Tongue (tissue), 2 donors: ENCODE data around the gene CA10. TPM values are rescaled to one million over a fixed set of nuclear protein-coding genes. Genes with fewer than 3 reads are reported as not detected.
A peak's percentile ranks its signal among the peaks of the same experiment; 100 is the strongest.

Source experiments
- DNase-seq: peaks from one replicate; pipeline ENCODE4 v3.0.0-alpha.2; 2015
- total RNA-seq: library from RNA; depleted of rRNA; stranded (reverse); fragments of >200 nt; gene quantifications from one replicate; pipeline ENCODE4 v1.2.3, GENCODE V29; 2014

CA10 gene
- total RNA-seq, 1 donor from 2014 or later: 1.2 TPM

DNA sequence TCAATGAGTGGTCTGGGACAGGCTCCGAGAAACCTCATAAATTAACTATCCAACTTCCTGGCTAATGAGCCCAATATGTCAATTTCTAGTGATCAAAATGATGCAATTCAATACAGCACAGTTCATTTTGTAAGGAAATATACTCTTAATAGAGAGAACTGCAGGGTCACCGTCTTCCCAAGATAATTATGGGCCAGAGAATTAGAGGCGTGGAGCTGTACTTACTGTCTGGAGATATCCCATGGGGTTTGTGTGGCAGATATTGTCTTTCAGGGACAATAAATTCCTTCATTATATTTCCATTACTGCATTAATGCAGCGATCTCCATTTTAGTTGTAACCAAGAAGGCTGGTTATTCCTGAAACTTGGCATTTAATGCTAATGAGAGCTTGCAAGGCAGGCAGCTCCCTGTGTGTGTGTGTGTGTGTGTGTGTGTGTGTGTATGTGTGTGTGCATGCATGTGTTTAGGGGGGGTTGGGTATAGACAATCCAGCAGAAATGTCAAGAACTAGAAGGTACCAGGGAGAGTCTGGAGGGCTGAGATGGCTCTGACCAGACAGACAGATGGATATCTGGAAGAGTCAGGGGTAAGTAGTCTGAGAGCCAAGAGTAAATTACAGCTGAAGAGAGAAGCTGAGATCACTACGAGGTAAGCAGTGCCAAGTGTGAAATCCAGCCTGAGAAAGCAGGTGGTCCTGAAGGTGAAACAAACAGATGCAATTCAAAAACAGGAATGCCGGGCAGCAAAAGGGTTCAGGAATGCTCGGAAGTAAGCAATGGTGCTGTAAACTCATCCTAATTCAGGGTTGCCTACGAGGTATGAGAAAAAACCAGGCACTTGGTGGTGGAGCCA lies 393.0 kb downstream of the CA10 start:
- peak; percentile 10 for DNase-seq

DNA sequence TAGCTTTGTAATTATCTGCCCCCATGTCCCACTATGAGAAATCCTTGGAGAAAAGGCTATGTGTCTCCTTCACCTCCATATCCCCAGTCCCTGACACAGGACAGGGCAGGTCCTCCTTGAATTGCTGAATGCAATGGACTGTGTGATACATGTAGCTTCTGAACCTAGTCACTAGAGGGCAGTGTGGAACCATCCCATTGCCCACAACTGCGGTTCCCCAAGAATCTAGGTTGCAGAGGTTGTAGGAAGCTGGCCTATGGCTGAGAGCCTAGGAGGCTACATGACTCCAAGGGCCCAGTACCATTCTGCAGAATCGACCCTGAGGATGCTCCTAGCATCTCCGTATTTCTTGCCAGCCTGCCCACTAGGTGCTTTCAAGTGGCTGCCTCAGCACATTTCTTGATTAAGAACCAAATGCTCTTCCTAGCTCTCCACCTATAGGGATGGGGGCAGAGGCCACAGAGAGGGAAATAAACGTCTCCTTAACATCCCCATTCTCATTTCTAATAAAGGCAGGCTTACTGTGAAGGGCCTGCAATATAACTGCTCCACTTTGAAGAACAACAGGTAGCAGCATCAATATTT lies 394.0 kb downstream of the CA10 start:
- peak; percentile 88 for DNase-seq

GRCh38 chr17:51763058-51763457 lies 395.5 kb downstream of the CA10 start:
- DNase-seq: no peak

DNA sequence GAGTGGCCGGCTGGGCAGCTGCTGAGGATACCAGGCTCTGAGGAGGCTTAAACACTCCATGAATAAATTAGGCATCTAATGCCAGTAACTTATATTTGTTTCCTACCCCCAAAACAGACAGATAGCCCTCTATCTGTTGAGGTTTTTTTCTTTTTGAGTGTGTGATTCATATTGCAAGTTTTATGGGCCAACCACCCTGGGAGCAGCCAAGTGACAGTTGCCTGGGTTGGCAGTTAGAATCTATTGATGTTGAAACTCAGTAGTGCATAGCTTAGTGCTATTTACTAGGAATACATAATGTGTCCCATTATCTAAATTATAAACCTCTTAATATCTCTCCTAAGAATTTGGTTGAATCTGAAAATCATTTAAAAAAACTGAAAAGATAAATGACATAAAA lies 397.4 kb downstream of the CA10 start:
- peak; percentile 34 for DNase-seq

- no peak for DNase-seq
Observed at GRCh38 chr17:51759260-51759659, 399.3 kb downstream of the CA10 start.

GRCh38 chr17:51751072-51751471 lies 407.4 kb downstream of the CA10 start:
- no peak for DNase-seq

DNA sequence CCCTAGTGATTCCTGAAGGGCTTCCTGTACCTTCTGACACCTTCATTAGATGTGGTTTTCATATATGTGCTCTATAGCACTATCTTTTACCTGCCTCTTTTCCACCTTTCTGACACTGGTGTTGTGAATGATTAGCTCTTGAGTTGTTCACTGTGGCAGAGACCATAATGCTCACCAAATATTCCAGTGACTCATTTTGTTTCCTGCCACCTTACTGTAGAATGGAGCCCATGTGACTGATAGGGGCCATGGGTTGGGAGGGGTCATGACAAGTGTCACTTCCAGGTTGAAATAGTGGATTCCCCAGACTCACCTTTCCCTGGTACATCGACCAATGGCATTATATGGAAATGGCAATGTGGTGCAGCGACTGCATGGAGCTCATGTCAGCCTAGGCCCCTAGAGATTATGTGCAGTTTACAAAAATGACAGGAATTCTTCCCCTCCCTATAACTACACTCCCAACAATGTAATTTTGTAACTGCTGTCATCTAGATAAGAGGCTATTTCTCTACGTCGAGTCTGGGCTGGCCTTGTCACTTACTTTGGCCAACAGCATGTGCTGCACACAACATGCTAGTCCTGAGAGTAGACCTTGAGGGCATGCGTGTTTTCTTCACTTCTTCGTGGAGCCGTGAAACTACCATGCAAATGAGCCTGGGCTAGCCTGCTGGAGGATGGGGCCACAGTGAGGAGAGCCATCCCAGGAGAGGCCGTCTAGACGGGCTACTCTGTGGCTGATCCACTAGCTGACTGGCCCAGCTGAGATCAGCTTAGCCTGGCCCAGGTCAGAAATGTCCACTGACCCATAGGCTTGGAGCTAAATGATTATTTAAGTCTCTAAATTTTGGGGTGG lies 409.5 kb downstream of the CA10 start:
- no peak for DNase-seq

DNA sequence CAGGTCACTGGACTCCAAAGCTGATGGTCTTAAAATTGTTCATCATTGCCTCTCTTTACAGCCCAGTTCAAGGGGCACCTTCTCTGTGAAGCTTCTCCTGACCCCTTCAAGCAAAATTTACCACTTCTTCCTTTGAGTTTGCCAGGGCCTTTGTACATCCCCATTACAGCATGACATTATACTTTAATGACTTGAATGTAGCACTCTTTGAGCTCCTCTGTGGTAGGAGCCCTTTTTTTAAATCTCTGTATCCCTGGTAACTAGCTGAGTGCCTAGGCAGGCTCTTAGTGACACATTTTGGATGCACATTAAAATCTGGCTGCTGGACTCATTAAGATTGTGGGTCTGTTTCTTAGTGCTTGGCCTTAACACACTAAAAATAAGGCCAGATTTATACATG lies 412.1 kb downstream of the CA10 start:
- no peak for DNase-seq

DNA sequence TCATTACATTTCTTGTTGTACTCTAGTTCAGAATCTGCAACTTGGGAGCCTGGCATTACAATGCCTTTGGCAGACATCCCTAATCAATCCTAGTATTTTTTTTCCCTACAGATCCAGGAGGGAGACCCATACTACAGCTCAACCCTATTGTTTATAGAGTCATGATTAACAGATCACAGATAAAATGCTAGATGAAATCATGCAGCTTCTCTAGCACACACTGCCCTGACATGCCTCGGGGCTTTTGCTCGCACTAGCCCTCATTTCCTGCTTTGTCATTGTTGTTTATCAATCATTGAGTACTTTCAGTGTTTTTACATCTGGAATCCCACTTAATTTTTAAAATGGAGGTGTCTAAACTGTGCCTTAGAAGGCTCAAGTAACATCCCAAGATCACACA lies 412.5 kb downstream of the CA10 start:
- DNase-seq: no peak

DNA sequence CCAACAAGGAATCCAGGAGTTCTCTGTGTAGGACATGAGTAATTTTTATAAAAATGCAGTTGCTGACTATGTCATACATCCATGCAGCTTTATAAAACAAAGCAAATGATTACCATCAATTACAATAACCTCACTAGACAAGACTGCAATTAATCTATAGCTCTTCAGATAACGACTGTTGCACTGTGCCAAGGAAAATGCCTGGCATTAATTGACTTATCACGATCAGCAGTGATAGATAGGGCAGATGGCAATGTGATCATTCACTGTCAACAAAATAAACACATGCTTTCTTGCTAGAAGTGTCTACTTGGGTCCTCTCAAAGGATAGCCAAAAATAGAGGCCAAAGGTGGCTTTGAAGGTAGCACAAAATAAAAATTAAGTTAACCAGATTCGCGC lies 415.0 kb downstream of the CA10 start:
- DNase-seq: no peak

GRCh38 chr17:51742571-51742970 lies 415.9 kb downstream of the CA10 start:
- DNase-seq: no peak

DNA sequence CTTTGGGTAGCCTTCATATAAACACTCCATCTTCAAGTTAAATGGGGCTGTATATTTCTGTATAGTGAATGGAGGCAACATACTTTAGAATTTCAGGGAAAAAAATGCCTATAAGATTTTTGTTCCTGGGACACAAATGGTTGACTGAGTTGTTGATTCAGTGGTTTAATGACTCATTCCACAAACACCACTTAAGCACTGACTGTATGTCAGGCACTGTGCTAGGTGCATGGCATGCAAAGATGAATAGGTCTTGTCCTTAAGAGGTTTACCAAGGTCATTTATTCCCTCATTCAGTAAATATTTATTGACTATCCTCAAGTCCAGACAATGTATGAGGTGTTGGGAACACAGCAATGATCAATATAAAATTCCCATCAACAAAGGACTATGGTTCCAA lies 417.1 kb downstream of the CA10 start:
- DNase-seq: no peak

GRCh38 chr17:51740531-51740930 lies 418.0 kb downstream of the CA10 start:
- DNase-seq: no peak

- no peak for DNase-seq
Observed at GRCh38 chr17:51739245-51739886, 419.1 kb downstream of the CA10 start.

DNA sequence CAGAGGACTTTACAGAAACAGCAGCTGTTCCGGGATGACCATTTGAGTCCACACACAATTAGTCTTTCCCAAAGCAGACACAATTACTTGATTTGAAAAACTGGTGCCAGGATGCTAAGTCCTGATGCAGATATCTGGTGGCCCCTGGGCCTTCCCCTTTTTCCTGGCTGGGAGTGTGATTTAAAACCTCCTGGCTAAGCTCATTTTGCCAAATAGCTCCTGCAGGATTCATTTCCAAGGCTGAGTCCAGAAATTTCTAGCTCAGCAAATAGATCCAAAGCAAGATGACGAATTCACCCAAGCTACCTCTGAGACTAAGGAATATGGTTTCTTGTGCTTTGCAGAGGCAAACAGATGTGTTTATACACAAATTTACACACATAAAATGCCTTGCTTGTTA lies 422.2 kb downstream of the CA10 start:
- DNase-seq: peak; percentile 61

- DNase-seq: no peak
Observed at GRCh38 chr17:51734976-51735375, 423.5 kb downstream of the CA10 start.

DNA sequence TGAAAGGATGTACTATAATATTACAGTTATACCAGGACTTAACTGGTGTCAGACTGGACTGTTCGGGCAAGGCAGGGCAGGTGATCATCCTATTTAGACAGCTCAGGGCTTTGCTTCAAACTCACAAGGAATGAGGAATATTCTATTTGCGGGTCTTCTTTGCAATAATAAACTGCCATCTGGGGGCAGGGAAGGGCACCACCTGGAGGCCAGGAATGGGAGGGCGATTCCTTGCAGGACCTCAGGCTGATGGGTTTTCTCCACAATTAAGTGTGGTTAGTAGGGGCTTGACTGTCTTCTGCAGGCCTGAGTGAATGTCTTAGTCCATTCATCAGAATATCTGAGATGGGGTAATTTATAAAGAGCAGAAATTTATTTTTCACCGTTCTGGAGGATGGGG lies 424.1 kb downstream of the CA10 start:
- DNase-seq: no peak

DNA sequence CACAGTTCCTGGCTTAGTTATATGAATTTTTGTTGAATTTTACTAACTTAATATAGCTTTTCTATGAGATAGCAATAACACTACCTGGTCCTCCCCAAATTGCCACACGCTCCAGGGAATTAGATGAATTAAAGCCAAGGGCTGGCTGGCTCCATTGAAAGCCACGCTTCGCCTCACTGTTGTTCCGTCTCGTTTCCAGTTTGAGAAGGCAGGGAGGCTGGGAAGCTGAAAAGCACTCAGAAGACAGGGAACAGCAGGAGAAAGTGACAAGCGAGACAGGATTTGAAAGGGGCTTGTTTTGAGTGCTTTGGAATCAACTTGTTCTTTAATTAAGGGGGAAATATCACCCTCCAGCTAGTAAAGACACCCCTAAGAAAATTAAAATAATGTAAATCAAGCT lies 425.3 kb downstream of the CA10 start:
- DNase-seq: no peak

GRCh38 chr17:51731941-51732722 lies 426.4 kb downstream of the CA10 start:
- DNase-seq: no peak

DNA sequence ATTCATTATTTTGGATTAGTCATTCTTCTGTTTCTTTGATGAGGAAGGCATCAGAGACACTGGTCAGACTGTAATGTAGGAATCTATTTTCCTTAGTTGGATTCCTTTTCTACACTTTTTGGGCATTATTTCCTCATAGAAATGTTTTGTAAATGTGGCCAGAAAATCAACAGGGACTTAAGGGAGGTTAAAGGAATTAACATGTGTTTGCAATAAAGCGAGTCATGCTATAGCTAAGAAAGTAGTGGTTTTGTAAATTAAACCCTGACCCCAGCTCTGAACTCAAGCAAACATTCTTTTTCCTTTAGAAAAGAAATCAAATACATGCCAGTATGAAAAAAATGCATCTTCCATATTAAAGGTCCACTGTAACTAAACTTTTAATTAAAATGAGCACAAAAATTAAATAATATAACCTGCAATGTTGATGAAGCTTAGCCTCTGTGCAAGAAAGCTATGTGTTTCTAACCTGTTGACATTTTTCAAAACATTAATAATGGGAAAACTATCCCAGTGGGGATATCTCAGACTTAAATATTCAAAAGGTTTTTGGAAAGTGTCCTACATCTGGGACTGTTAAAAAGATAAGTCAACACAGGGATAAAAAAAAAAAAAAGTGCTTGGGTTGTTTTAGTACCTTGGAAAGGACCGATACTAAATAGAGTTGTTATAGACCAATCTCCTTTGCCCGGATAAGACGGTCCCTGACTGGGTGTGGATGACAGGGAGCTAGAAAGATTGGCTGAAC lies 428.0 kb downstream of the CA10 start:
- DNase-seq: peak; percentile 56

- DNase-seq: no peak
Observed at GRCh38 chr17:51725185-51725584, 433.3 kb downstream of the CA10 start.
